GM12891 (cell line): ENCODE measurements around the gene AHDC1.

Experiments used
- DNase-seq: peaks from one replicate; pipeline ENCODE4 v3.0.0; 2011; ENCODE audit warnings: low spot score; ENCODE audit not compliant: insufficient read length
- FAIRE-seq: peaks from 2 replicates; lab custom pipeline; 2011; peaks lifted over from hg19 to GRCh38; lab: Jason Lieb, UNC
- PAX5 ChIP-seq: IDR thresholded peaks from 2 replicates; pipeline ENCODE4 v1.6.1; 2011; ENCODE audit warnings: low read length, moderate library complexity, mild to moderate bottlenecking; ENCODE audit not compliant: insufficient read depth, severe bottlenecking
- POLR2A ChIP-seq: IDR thresholded peaks from 2 replicates; pipeline ENCODE4 v1.6.1; 2011; ENCODE audit warnings: low read depth, low read length, control low read depth
- POLR2AphosphoS5 ChIP-seq: IDR thresholded peaks from 2 replicates; pipeline ENCODE4 v1.6.1; 2011; ENCODE audit warnings: low read depth, low read length, control low read depth
- POU2F2 ChIP-seq: IDR thresholded peaks from 2 replicates; pipeline ENCODE4 v1.6.1; 2011; ENCODE audit warnings: low read depth, mild to moderate bottlenecking, control low read depth, low read length, moderate library complexity
- SPI1 ChIP-seq: IDR thresholded peaks from 2 replicates; pipeline ENCODE4 v1.6.1; 2011; ENCODE audit warnings: low read depth, low read length, control low read depth
- TAF1 ChIP-seq: IDR thresholded peaks from 2 replicates; pipeline ENCODE4 v1.6.1; 2011; ENCODE audit warnings: low read depth, low read length, control low read depth

The AHDC1 gene

DNA sequence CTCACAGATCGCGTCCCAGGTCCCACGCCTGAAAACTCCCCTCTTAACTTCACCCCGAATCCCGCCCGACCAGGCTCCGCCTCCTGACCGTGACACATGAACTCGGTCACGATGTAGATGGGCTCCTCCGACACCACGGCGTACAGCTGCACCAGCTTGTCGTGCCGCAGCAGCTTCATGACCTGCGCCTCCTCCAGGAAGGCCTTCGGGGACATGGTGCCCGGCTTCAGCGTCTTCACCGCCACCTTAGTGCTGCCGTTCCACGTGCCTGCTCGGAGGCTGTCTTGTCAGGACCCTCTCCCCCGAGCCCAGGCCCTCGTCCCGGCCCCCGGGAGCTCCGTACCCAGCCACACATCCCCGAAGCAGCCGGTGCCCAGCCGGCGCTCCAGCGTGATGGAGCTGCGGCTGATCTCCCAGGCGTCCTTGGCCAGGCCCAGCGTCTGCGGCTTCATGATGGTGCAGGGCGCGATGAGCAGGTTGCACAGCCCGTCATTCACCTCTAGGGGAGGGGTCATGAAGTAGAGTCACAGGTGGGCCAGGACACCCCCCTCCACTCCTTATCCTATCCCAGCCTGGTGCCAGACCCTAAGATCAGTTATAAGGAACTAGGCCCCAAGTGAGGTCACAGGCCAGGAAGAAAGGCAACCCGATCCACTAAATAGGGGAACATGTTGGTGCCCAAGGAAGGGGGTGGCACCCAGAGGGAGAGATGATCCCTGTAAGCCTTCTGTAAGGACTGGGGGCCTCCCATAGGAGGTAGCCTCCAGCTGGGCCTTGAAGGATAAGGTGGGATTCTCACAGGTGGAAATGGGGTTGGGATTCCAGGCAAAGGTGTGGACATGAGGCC, 11.6 kb upstream of the AHDC1 start:
- FAIRE-seq (no peak), DNase-seq (no peak)
- TF ChIP-seq PAX5 (no peak), SPI1 (no peak), TAF1 (no peak), POLR2A (no peak), POLR2AphosphoS5 (no peak)

DNA sequence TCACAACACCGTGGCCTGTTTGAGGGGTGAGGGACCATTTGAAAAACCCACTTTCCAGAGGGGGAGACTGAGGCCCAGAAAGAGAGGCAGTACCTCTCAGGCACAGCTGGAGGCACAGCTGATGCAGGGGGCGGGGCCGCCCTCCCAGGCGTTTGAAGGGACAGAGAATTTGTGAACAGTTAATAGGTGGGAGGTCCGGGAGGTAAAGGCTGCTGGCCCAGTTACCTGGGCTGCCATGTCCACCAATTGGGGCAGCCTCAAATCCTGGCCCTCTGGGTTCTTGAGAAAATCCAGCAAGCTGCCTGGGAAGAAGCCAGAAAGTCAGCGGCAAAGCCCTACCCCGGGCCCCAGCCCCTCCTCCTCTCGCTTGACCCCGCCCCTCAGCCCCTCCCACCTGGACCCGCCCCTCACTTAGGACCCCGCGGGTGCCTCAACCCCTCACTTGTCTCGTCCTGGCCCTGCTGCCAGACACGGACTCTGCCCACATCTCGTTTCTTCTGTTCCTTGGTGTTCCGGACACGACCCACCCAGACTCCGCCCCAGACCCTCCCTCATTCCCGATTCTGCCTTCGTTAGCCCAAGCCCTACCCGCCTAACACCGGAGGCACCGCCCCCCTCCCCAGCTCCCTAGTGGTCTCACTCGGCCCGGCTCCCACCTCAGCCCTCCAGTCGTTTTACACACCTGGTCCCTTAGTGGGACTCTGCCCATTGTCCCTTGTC, 10.8 kb upstream of the AHDC1 start:
- TF ChIP-seq POLR2A (no peak), SPI1 (no peak), TAF1 (no peak), POLR2AphosphoS5 (no peak), PAX5 (no peak), POU2F2 (no peak)
- DNase-seq: no peak
- no peak for FAIRE-seq

DNA sequence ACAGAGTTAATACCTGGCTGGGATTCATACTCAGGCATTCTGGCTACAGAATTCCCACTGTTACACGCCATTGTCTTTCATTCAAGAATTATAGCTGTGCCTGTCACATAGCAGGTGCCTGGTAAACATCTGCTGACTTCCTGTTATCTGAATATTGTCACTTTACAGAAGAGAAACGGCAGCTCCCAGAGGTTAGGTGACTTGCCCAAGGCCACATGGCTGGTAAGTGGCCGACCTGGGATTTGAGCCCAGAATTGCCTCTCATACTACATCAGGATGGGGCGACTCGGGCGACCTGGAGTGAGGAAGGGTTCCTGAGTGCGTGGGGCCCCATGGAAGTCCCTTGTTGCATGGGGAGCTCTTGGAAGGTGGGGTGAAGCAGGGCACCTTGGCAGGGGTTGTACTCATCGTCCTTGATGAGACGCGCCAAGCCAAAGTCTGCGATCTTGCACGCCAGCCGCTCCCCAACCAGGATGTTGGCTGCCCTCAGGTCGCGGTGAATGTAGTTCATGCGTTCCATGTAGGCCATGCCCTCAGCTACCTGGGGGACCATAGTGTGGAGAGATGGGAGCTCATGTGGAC, 10.2 kb upstream of the AHDC1 start:
- DNase-seq (no peak), FAIRE-seq (no peak)
- TF ChIP-seq PAX5 (no peak), SPI1 (no peak), POLR2AphosphoS5 (no peak), POLR2A (no peak; the same call in 1 of the 2 replicates), TAF1 (no peak), POU2F2 (no peak)

DNA sequence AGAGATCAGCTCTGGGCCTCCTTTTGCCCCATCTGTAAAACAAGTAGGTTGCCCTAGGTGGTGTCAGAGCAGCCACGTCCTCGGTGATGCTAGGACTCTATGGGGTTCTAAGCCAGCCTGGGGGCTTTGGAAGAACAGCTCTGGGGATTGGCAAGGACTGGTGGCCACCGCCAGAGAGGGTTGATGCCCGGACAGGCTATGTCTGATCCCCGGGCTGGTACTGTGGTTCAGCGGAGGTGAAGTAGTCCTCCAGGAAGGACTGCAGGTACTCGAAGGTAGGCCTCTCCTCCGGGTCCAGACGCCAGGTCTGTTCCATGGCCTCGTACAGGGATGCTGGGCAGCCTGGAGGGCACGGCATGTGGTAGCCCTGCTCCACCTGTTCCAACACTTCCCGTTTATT, 8.8 kb upstream of the AHDC1 start:
- DNase-seq: no peak
- no peak for FAIRE-seq
- TF ChIP-seq POLR2A (no peak), POU2F2 (no peak), SPI1 (no peak), POLR2AphosphoS5 (no peak), PAX5 (no peak), TAF1 (no peak)

DNA sequence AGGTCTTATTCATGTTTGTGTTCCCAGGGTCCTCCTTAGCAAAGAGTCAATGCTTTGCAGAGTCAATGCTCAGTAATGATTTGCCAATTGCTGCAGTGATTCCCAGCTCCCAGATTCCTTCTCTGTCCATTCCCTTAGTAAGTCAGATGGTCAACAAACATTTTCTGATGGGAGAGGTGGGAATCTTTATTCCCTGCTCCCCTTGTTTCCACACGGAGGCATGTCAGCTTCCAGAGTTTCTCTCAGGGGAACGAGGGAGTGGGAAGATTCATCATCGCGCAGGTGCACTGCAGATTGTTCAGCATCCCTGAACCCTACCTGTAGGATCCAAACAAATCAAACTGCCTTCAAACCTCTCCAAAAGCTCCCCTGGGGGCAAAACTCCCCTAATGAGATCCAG, 7.5 kb upstream of the AHDC1 start:
- no peak for TF ChIP-seq TAF1
- TF ChIP-seq POU2F2: no peak
- TF ChIP-seq PAX5: no peak
- no peak for TF ChIP-seq POLR2A
- no peak for DNase-seq
- no peak for FAIRE-seq

- no peak for TF ChIP-seq SPI1
- no peak for TF ChIP-seq TAF1
- TF ChIP-seq POU2F2: no peak
- TF ChIP-seq POLR2A: no peak
- TF ChIP-seq PAX5: no peak
- DNase-seq (no peak), FAIRE-seq (peak; percentile 72)
These were observed 5.8 kb upstream of the AHDC1 start for GRCh38 chr1:27609618-27610240.

DNA sequence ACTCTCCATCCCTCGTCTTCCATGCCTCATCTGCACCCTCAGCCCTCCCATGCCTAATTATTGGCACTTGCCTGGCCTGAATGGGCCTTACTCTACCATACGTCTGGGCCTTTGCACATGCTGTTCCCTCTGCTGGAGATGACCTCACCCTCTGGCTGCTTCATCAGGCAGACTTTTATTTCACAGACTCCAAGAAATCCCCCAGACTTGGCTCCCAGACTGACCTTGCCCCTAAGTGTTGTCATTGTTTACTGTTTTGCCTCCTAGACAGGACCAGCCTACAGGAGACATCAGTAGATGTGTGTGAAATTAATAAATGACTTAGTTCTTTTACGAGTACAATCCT, 5.2 kb upstream of the AHDC1 start:
- FAIRE-seq (no peak), DNase-seq (no peak)
- no peak for TF ChIP-seq PAX5
- no peak for TF ChIP-seq POU2F2

GRCh38 chr1:27607239-27607804, 3.4 kb upstream of the AHDC1 start:
- TF ChIP-seq POLR2AphosphoS5: no peak
- TF ChIP-seq POLR2A: no peak
- TF ChIP-seq POU2F2: no peak
- TF ChIP-seq TAF1: no peak
- no peak for TF ChIP-seq SPI1
- no peak for TF ChIP-seq PAX5
- DNase-seq: no peak
- no peak for FAIRE-seq

DNA sequence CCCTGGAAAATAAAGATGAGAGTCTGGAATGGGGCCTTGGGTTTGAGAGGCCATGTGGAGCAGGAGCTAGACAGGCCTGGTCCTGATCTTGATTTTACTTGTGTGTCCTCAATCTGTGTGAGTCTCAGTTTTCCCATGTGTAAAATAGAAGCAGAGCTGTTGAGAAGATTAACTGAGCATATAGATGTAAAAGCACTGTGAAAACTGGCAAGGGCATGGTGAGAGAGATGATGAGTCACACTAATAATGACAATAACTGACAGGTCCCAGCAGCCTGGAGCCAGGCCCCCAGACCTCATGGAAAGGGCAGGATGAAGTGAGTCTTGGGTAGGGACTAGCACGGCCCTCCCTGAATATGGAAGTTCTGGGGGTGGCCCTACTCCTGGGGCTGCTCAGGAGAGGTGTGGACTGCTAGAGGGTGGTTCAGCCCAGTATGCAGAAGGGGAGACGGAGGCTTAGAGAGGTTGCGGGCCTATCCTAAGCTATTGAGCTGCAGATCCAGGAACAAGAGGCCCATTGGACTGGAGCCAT, 2.8 kb upstream of the AHDC1 start:
- TF ChIP-seq POU2F2: no peak
- no peak for TF ChIP-seq POLR2A
- TF ChIP-seq TAF1: no peak
- TF ChIP-seq PAX5: no peak
- no peak for TF ChIP-seq POLR2AphosphoS5
- no peak for TF ChIP-seq SPI1
- DNase-seq (no peak), FAIRE-seq (no peak)
